Activated naive CD4-positive, alpha-beta T cell treated with anti-CD3 and anti-CD28 coated beads, Interleukin-2, amount 50 U/mL, for 72 hours (primary cell): ENCODE measurements around the gene MAB21L4. TPM values are rescaled to one million over a fixed set of nuclear protein-coding genes. Genes with fewer than 3 reads are reported as not detected.
A peak's percentile ranks its signal among the peaks of the same experiment; 100 is the strongest.

Experiments
- ATAC-seq, 2 donors: fragments of 150-1000 bp; cut with Tn5 transposase; 2 replicates each; pipeline ENCODE4 v1.10.0; 2021; ENCODE audit warnings: mild to moderate bottlenecking in 2 of 2, moderate library complexity in 2 of 2
- DNase-seq, 2 donors: peaks; one replicate each; pipeline ENCODE4 v3.0.0; 2021 to 2022; ENCODE audit warnings: low spot score in 2 of 2
- H3K27ac Mint-ChIP-seq, 2 donors: one replicate each; pipeline ENCODE4 v1.8.0; 2022; ENCODE audit warnings: mild to moderate bottlenecking in 2 of 2, mixed read lengths in 2 of 2
- H3K36me3 Mint-ChIP-seq, 2 donors: one replicate each; pipeline ENCODE4 v1.8.0; 2022; ENCODE audit warnings: mixed read lengths in 2 of 2
- H3K9me3 Mint-ChIP-seq, 2 donors: one replicate each; pipeline ENCODE4 v1.8.0; 2022; ENCODE audit warnings: mixed read lengths in 2 of 2
- total RNA-seq, 2 donors: library from RNA; stranded (reverse); gene quantifications; one replicate each; pipeline ENCODE4 v1.2.3, GENCODE V29; 2022

MAB21L4 gene
- total RNA-seq, 2 donors from 2014 or later = not detected

- ATAC-seq (no peak), DNase-seq (no peak)
- Mint-ChIP-seq H3K9me3 (no peaks in the 10 kb centered on the region), H3K27ac (no peak overlapping the region), H3K36me3 (no peaks in the 10 kb centered on the region)
These were observed 7.5 kb upstream of the MAB21L4 start for GRCh38 chr2:240903191-240904060.

- Mint-ChIP-seq H3K9me3 (no peaks in the 10 kb centered on the region), H3K27ac (no peak overlapping the region), H3K36me3 (no peaks in the 10 kb centered on the region)
- DNase-seq (no peak), ATAC-seq (no peak)
These were observed 6.7 kb upstream of the MAB21L4 start for GRCh38 chr2:240902615-240903041.

GRCh38 chr2:240901986-240902614 is 6.1 kb upstream of the MAB21L4 start:
- DNase-seq = no peak
- H3K9me3 Mint-ChIP-seq = no peaks in the 10 kb centered on the region
- no peak overlapping the region for H3K27ac Mint-ChIP-seq
- no peak for ATAC-seq
- H3K36me3 Mint-ChIP-seq = no peaks in the 10 kb centered on the region

GRCh38 chr2:240900141-240900860 is 4.3 kb upstream of the MAB21L4 start:
- no peak for DNase-seq
- ATAC-seq = no peak
- Mint-ChIP-seq H3K27ac (no peak overlapping the region), H3K36me3 (no peaks in the 10 kb centered on the region), H3K9me3 (no peaks in the 10 kb centered on the region)

GRCh38 chr2:240899468-240899865 is 3.5 kb upstream of the MAB21L4 start:
- ATAC-seq (no peak), DNase-seq (no peak)
- H3K36me3 Mint-ChIP-seq = no peaks in the 10 kb centered on the region
- no peaks in the 10 kb centered on the region for H3K9me3 Mint-ChIP-seq
- no peak overlapping the region for H3K27ac Mint-ChIP-seq

- no peak overlapping the region for H3K27ac Mint-ChIP-seq
- no peak for DNase-seq
- no peak for ATAC-seq
These were observed 2.9 kb upstream of the MAB21L4 start for GRCh38 chr2:240898731-240899467.

GRCh38 chr2:240898108-240898730 is 2.3 kb upstream of the MAB21L4 start:
- ATAC-seq = no peak
- H3K36me3 Mint-ChIP-seq = no peaks in the 10 kb centered on the region
- H3K27ac Mint-ChIP-seq = no peak overlapping the region
- DNase-seq = no peak
- H3K9me3 Mint-ChIP-seq = no peaks in the 10 kb centered on the region

More at GRCh38 chr2:240898731-240899467, 2.9 kb upstream of the MAB21L4 start:
- no peaks in the 10 kb centered on the region for H3K9me3 Mint-ChIP-seq
- no peaks in the 10 kb centered on the region for H3K36me3 Mint-ChIP-seq

- no peak for ATAC-seq
- Mint-ChIP-seq H3K36me3 (no peaks in the 10 kb centered on the region), H3K9me3 (no peaks in the 10 kb centered on the region), H3K27ac (no peak overlapping the region)
- DNase-seq = no peak
These were observed 1.1 kb upstream of the MAB21L4 start for GRCh38 chr2:240896871-240897692.

GRCh38 chr2:240896394-240896793 is 438 bp upstream of the MAB21L4 start:
- no peak overlapping the region for H3K27ac Mint-ChIP-seq
- DNase-seq (no peak), ATAC-seq (no peak)
- H3K36me3 Mint-ChIP-seq = no peaks in the 10 kb centered on the region
- H3K9me3 Mint-ChIP-seq = no peaks in the 10 kb centered on the region

- ATAC-seq (no peak), DNase-seq (no peak)
- H3K27ac Mint-ChIP-seq = no peak overlapping the region
- no peaks in the 10 kb centered on the region for H3K9me3 Mint-ChIP-seq
- no peaks in the 10 kb centered on the region for H3K36me3 Mint-ChIP-seq
These were observed 959 bp downstream of the MAB21L4 start for GRCh38 chr2:240894836-240895558.

- Mint-ChIP-seq H3K27ac (no peak overlapping the region), H3K36me3 (no peaks in the 10 kb centered on the region), H3K9me3 (no peaks in the 10 kb centered on the region)
- peak in 1 of 2 donors; percentile 35 for ATAC-seq
- DNase-seq = no peak
These were observed 1.9 kb downstream of the MAB21L4 start for GRCh38 chr2:240894006-240894405.

GRCh38 chr2:240893363-240893844 is 2.6 kb downstream of the MAB21L4 start:
- ATAC-seq = peak in 1 of 2 donors; percentile 39
- no peaks in the 10 kb centered on the region for H3K36me3 Mint-ChIP-seq
- no peak for DNase-seq
- no peaks in the 10 kb centered on the region for H3K9me3 Mint-ChIP-seq
- H3K27ac Mint-ChIP-seq = no peak overlapping the region

GRCh38 chr2:240892925-240893324 is 3.0 kb downstream of the MAB21L4 start:
- Mint-ChIP-seq H3K36me3 (no peaks in the 10 kb centered on the region), H3K9me3 (no peaks in the 10 kb centered on the region), H3K27ac (no peak overlapping the region)
- DNase-seq (no peak), ATAC-seq (no peak)

GRCh38 chr2:240892356-240892755 is 3.6 kb downstream of the MAB21L4 start:
- DNase-seq (no peak), ATAC-seq (no peak)
- H3K27ac Mint-ChIP-seq = no peak overlapping the region
- H3K9me3 Mint-ChIP-seq = no peaks in the 10 kb centered on the region
- no peaks in the 10 kb centered on the region for H3K36me3 Mint-ChIP-seq
